Loucy (cell line): ENCODE results near the gene TSHZ2.

Experiments
- H2AFZ ChIP-seq: fragments of 200-600 bp; sonication (generic); 2 replicates; pipeline ENCODE4 v1.6.0; 2016; ENCODE audit warnings: antibody characterized with exemption, mild to moderate bottlenecking, low read length, moderate library complexity
- H3F3A ChIP-seq: fragments of 200-600 bp; 2 replicates; pipeline ENCODE4 v1.6.0; 2016; ENCODE audit warnings: antibody characterized with exemption, low read depth, mild to moderate bottlenecking
- H3K27me3 ChIP-seq: fragments of 200-600 bp; sonication (generic); 2 replicates; pipeline ENCODE4 v1.6.1; 2014; ENCODE audit warnings: low read length, mild to moderate bottlenecking; ENCODE audit not compliant: insufficient read depth, poor library complexity, severe bottlenecking
- H3K36me3 ChIP-seq: fragments of 200-600 bp; sonication (generic); 2 replicates; pipeline ENCODE4 v1.6.1; 2016; ENCODE audit warnings: low read length; ENCODE audit not compliant: insufficient read depth
- H3K4me1 ChIP-seq: fragments of 200-600 bp; sonication (generic); 2 replicates; pipeline ENCODE4 v1.5.1; 2014; ENCODE audit warnings: low read length, mild to moderate bottlenecking; ENCODE audit not compliant: insufficient read depth, poor library complexity, severe bottlenecking
- H3K4me2 ChIP-seq: fragments of 200-600 bp; sonication (generic); 2 replicates; pipeline ENCODE4 v1.6.0; 2014; ENCODE audit warnings: antibody characterized with exemption, low read length, low read depth, mild to moderate bottlenecking; ENCODE audit not compliant: poor library complexity, severe bottlenecking
- H3K4me3 ChIP-seq: fragments of 200-600 bp; sonication (generic); 2 replicates; pipeline ENCODE4 v1.5.1; 2014; ENCODE audit warnings: low read length, mild to moderate bottlenecking, mixed read lengths; ENCODE audit not compliant: poor library complexity, severe bottlenecking
- H3K79me2 ChIP-seq: fragments of 200-600 bp; sonication (generic); 2 replicates; pipeline ENCODE4 v1.6.1; 2014; ENCODE audit warnings: low read length; ENCODE audit not compliant: insufficient read depth
- H3K9ac ChIP-seq: fragments of 200-600 bp; sonication (generic); 2 replicates; pipeline ENCODE4 v1.6.0; 2014; ENCODE audit warnings: mild to moderate bottlenecking, low read depth, low read length, moderate library complexity; ENCODE audit not compliant: poor library complexity, severe bottlenecking
- H3K9me2 ChIP-seq: fragments of 200-600 bp; sonication (generic); replicated peaks from 2 replicates; pipeline ENCODE4 v1.6.1; 2016; ENCODE audit warnings: low read depth, low read length, mixed read lengths
- H3K9me3 ChIP-seq: fragments of 200-600 bp; sonication (generic); 2 replicates; pipeline ENCODE4 v1.6.1; 2014; ENCODE audit warnings: mild to moderate bottlenecking, antibody characterized with exemption, low read length, low read depth; ENCODE audit not compliant: insufficient read depth
- H4K20me1 ChIP-seq: fragments of 200-600 bp; sonication (generic); 2 replicates; pipeline ENCODE4 v1.6.0; 2014; ENCODE audit warnings: antibody characterized with exemption, low read length, mild to moderate bottlenecking; ENCODE audit not compliant: insufficient read depth, poor library complexity, severe bottlenecking
- EZH2phosphoT487 ChIP-seq: fragments of 200-600 bp; IDR thresholded peaks from 2 replicates; pipeline ENCODE4 v1.6.1; 2018; ENCODE audit warnings: antibody characterized with exemption, mild to moderate bottlenecking, moderate library complexity, borderline replicate concordance
- TF ChIP-seq, protein P1 (sequence below): fragments of 200-600 bp; sonication (generic); conservative IDR thresholded peaks from 2 replicates; pipeline ENCODE4 v1.5.1; 2014; ENCODE audit warnings: mild to moderate bottlenecking, antibody characterized with exemption, low read length

TSHZ2 gene

DNA sequence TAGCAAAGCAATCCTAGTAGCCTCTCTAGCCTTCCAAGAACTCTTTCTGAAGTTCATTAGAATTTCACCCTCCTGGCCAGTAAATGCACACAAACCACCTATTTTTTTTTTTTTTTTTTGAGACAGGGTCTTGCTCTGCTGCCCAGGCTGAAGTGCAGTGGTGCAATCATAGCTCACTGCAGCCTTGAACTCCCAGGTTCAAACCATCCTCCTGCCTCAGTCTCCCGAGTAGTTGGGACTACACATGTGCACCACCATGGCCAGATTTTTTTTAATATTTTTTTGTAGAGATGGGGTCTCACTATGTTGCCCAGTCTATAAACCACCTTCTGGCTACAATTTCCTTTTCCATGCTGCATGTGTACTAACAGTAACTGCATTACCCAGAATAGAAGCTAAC, 320.2 kb downstream of the TSHZ2 start:
- no peaks in the 10 kb centered on the region for H3F3A ChIP-seq
- no peak overlapping the region for H3K4me3 ChIP-seq
- H3K9ac ChIP-seq, result no peak overlapping the region
- TF ChIP-seq, protein P1, sequence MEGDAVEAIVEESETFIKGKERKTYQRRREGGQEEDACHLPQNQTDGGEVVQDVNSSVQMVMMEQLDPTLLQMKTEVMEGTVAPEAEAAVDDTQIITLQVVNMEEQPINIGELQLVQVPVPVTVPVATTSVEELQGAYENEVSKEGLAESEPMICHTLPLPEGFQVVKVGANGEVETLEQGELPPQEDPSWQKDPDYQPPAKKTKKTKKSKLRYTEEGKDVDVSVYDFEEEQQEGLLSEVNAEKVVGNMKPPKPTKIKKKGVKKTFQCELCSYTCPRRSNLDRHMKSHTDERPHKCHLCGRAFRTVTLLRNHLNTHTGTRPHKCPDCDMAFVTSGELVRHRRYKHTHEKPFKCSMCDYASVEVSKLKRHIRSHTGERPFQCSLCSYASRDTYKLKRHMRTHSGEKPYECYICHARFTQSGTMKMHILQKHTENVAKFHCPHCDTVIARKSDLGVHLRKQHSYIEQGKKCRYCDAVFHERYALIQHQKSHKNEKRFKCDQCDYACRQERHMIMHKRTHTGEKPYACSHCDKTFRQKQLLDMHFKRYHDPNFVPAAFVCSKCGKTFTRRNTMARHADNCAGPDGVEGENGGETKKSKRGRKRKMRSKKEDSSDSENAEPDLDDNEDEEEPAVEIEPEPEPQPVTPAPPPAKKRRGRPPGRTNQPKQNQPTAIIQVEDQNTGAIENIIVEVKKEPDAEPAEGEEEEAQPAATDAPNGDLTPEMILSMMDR, result no peak
- H3K9me3 ChIP-seq, result no peaks in the 10 kb centered on the region
- H3K79me2 ChIP-seq, result no peaks in the 10 kb centered on the region
- H3K4me2 ChIP-seq, result no peak overlapping the region
- H4K20me1 ChIP-seq, result no peaks in the 10 kb centered on the region
- no peaks in the 10 kb centered on the region for H3K4me1 ChIP-seq
- no peaks in the 10 kb centered on the region for H3K36me3 ChIP-seq
- H3K27me3 ChIP-seq, result no peaks in the 10 kb centered on the region
- no peak overlapping the region for H2AFZ ChIP-seq
- no peaks in the 10 kb centered on the region for H3K9me2 ChIP-seq

- Histone ChIP-seq H3K4me2 (no peak overlapping the region), H2AFZ (no peak overlapping the region), H3K79me2 (no peaks in the 10 kb centered on the region), H3K9me3 (no peaks in the 10 kb centered on the region), H3K9me2 (no peaks in the 10 kb centered on the region), H3F3A (no peaks in the 10 kb centered on the region), H3K4me3 (no peak overlapping the region), H3K4me1 (no peaks in the 10 kb centered on the region), H3K9ac (no peak overlapping the region), H3K36me3 (no peaks in the 10 kb centered on the region), H4K20me1 (no peaks in the 10 kb centered on the region), H3K27me3 (no peaks in the 10 kb centered on the region)
- TF ChIP-seq EZH2phosphoT487, result no peak
- TF ChIP-seq, protein P1, result no peak
Observed at GRCh38 chr20:53294804-53295203, 322.6 kb downstream of the TSHZ2 start.

- H3F3A ChIP-seq, result no peaks in the 10 kb centered on the region
- H2AFZ ChIP-seq, result no peak overlapping the region
- H3K4me3 ChIP-seq, result no peak overlapping the region
- H3K27me3 ChIP-seq, result no peaks in the 10 kb centered on the region
- TF ChIP-seq, protein P1, result no peak
- TF ChIP-seq EZH2phosphoT487, result no peak
- no peaks in the 10 kb centered on the region for H4K20me1 ChIP-seq
- no peaks in the 10 kb centered on the region for H3K4me1 ChIP-seq
- H3K9me2 ChIP-seq, result no peaks in the 10 kb centered on the region
- no peak overlapping the region for H3K4me2 ChIP-seq
- no peaks in the 10 kb centered on the region for H3K79me2 ChIP-seq
- H3K9ac ChIP-seq, result no peak overlapping the region
- no peaks in the 10 kb centered on the region for H3K9me3 ChIP-seq
- H3K36me3 ChIP-seq, result no peaks in the 10 kb centered on the region
Observed at GRCh38 chr20:53296025-53296424, 323.9 kb downstream of the TSHZ2 start.
